T-helper 17 cell (primary cell): Measurements from ENCODE around the gene YIPF6. TPM values are rescaled to one million over a fixed set of nuclear protein-coding genes. Genes with fewer than 3 reads are reported as not detected.

Source experiments
- ATAC-seq: fragments of 150-1000 bp; cut with Tn5 transposase; 2 replicates; pipeline ENCODE4 v1.10.0; 2021; ENCODE audit warnings: mild to moderate bottlenecking, moderate library complexity
- DNase-seq, 3 donors: peaks; one replicate each; pipeline versions ENCODE4 v3.0.0 to v3.0.0-alpha.2; 2020 to 2021
- H3K9me3 ChIP-seq: one replicate; pipeline ENCODE4 v1.7.0; 2013; ENCODE audit warnings: low read length, mild to moderate bottlenecking; ENCODE audit not compliant: control insufficient read depth, poor library complexity, severe bottlenecking
- H3K27ac Mint-ChIP-seq: one replicate; pipeline ENCODE4 v1.8.0; 2022; ENCODE audit warnings: mild to moderate bottlenecking, moderate library complexity, mixed read lengths
- H3K27me3 Mint-ChIP-seq: one replicate; pipeline ENCODE4 v1.8.0; 2022; ENCODE audit warnings: mixed read lengths
- H3K36me3 Mint-ChIP-seq: one replicate; pipeline ENCODE4 v1.8.0; 2022; ENCODE audit warnings: low read depth, mixed read lengths
- H3K4me1 Mint-ChIP-seq: one replicate; pipeline ENCODE4 v1.8.0; 2022; ENCODE audit warnings: mild to moderate bottlenecking, mixed read lengths
- H3K4me3 Mint-ChIP-seq: one replicate; pipeline ENCODE4 v1.8.0; 2022; ENCODE audit warnings: mild to moderate bottlenecking, moderate library complexity, mixed read lengths
- total RNA-seq, 4 donors: library from RNA in 2 of 4; stranded (reverse) in 2 of 4; gene quantifications; one replicate each; pipeline ENCODE4 v1.2.3 and lab custom pipeline; 2022 to 2026

The YIPF6 gene
- total RNA-seq, 2 donors from 2014 or later, result 14.4 to 16.5 TPM

DNA sequence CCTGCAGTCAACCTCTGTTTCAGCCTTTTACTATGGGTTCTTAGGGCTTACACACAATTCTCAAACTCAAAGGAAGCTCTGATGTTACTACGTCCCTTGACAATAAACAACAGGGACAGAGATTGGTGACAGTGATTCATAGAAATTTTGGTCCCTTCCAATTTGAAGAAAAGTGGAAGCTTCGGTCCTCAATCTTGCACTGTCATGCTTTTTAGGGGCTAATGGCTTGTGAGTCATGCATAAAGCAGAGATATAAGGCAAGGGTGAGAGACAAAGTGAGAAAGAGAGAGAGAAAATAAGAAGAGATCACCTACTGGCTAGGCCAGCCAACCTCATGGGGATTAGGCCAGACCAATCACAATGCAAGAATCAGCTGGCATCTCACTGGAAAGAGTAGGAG lies 85.4 kb downstream of the YIPF6 start:
- Mint-ChIP-seq H3K4me1 (no peaks in the 10 kb centered on the region), H3K4me3 (no peak overlapping the region), H3K27ac (no peak overlapping the region), H3K36me3 (no peaks in the 10 kb centered on the region), H3K27me3 (no peaks in the 10 kb centered on the region)
- DNase-seq, result no peak
- ATAC-seq, result no peak
- H3K9me3 ChIP-seq, result no peaks in the 10 kb centered on the region

Other genes starting within 250 kb of the YIPF6 start
- gene OPHN1, start 65.6 kb upstream of the YIPF6 start, total RNA-seq, result 1 to 10 TPM in 1 of 2 donors, under 1 TPM in 1; 0.37 to 1.4 TPM
- 1 to 10 TPM in 1 of 2 donors, under 1 TPM in 1; 0.94 to 3.3 TPM for gene STARD8, start 148.6 kb downstream of the YIPF6 start, total RNA-seq